GDM1 (cell line): ENCODE data around the gene MUC5AC.
"Not testable (repeated sequence)": the region's sequence is repeated elsewhere in the genome, so short reads cannot be mapped to it uniquely, and the experiment has no call there.

ENCODE experiments used
- DNase-seq: peaks from one replicate; lab custom pipeline; 2025; lab: John Stamatoyannopoulos, UW

Gene MUC5AC

GRCh38 chr11:1177771-1178090 lies 20.0 kb downstream of the MUC5AC start:
- DNase-seq = no peak

DNA sequence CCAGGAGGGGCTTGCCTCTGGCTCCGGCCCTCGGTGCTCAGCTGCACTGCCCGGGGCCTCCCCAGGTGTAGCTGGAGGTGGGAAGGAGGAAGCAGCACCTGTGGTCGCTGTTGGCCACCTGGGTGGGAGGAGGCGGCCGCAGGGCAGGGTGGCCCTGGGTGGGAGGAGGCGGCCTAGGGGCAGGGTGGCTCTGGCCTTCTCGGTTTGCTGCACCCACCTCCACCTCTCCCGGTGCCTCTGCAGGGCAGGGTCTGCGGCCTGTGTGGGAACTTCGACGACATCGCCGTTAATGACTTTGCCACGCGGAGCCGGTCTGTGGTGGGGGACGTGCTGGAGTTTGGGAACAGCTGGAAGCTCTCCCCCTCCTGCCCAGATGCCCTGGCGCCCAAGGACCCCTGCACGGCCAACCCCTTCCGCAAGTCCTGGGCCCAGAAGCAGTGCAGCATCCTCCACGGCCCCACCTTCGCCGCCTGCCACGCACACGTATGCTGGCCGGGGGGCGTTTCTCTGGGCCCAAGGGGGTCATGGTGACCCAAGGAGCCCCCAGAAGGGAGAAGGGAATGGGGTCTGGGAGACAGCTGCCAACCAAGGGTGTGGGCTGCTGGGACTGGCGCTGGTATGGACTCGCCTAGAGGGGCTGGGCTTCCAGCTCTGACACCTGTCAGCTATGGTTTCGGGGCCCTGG lies 20.6 kb downstream of the MUC5AC start:
- no peak for DNase-seq

- DNase-seq = no peak
Measured at GRCh38 chr11:1178906-1179305, 21.2 kb downstream of the MUC5AC start.

GRCh38 chr11:1179641-1180040 lies 21.9 kb downstream of the MUC5AC start:
- no peak for DNase-seq

- no peak for DNase-seq
Measured at GRCh38 chr11:1180171-1180570, 22.4 kb downstream of the MUC5AC start.

DNA sequence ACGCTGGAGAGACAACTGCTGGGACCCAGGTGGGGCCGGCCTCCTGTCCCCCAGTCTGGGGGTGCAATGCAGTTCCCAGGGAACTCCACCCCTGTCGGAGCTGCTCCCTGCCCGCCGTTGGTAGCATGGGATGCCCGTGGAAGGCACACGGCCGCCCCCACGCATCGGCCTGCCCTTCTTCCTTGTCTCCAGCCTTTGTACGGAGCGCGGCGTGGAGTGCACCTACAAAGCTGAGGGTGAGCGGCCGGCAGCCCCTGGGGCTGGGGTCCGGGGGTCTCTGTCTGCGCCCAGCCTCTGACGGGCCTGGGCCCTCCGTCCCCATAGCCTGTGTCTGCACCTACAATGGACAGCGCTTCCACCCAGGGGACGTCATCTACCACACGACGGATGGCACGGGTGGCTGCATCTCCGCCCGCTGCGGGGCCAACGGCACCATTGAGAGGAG lies 23.2 kb downstream of the MUC5AC start:
- DNase-seq = no peak

GRCh38 chr11:1181420-1181819 lies 23.7 kb downstream of the MUC5AC start:
- no peak for DNase-seq

GRCh38 chr11:1181853-1182535 lies 24.2 kb downstream of the MUC5AC start:
- no peak for DNase-seq

- DNase-seq = not testable (repeated sequence)
Measured at GRCh38 chr11:1184139-1184538, 26.4 kb downstream of the MUC5AC start.

- not testable (repeated sequence) for DNase-seq
Measured at GRCh38 chr11:1188451-1189130, 30.8 kb downstream of the MUC5AC start.

DNA sequence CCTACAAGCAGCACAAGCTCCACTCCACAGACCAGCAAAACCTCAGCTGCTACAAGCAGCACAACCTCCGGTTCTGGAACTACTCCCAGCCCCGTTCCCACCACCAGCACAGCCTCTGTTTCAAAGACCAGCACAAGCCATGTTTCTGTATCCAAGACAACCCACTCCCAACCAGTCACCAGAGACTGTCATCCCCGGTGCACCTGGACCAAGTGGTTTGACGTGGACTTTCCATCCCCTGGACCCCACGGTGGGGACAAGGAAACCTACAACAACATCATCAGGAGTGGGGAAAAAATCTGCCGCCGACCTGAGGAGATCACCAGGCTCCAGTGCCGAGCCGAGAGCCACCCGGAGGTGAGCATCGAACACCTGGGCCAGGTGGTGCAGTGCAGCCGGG lies 32.1 kb downstream of the MUC5AC start:
- DNase-seq = not testable (repeated sequence)

GRCh38 chr11:1191786-1192470 lies 34.2 kb downstream of the MUC5AC start:
- DNase-seq = not testable (repeated sequence)

- DNase-seq = no peak
Measured at GRCh38 chr11:1192741-1193325, 35.1 kb downstream of the MUC5AC start.

DNA sequence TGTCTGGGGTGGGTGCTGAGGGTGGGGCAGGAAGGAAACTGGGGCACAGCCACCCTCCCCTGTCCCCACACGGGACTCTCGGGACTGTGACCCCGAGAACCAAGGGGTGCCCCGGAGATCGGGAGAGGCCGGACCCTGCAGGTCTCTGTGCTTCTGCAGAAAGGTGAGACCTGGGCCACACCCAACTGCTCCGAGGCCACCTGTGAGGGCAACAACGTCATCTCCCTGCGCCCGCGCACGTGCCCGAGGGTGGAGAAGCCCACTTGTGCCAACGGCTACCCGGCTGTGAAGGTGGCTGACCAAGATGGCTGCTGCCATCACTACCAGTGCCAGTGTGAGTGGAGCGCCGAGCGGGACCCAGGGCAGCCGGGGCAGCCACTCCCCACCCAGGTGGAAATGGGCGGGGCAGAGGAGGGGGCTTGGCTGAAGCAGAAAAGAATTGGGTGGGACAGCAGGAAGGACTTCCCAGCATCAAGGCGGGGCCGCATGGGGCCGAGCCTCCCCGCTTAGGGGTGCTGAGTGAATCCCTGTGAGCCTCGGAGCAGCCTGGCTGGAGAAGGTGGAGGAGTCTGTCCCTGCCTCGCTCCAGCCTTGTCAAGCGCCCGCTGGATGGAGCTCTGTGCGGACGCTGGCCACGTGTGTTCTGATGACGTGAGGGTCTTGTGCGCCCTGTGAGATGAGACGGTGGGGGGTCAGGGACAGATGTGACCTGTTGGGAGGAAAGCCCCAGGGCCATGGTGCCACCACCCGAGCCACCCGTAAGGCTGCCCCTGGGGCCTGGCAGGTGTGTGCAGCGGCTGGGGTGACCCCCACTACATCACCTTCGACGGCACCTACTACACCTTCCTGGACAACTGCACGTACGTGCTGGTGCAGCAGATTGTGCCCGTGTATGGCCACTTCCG lies 35.8 kb downstream of the MUC5AC start:
- no peak for DNase-seq

GRCh38 chr11:1194231-1194976 lies 36.7 kb downstream of the MUC5AC start:
- no peak for DNase-seq

DNA sequence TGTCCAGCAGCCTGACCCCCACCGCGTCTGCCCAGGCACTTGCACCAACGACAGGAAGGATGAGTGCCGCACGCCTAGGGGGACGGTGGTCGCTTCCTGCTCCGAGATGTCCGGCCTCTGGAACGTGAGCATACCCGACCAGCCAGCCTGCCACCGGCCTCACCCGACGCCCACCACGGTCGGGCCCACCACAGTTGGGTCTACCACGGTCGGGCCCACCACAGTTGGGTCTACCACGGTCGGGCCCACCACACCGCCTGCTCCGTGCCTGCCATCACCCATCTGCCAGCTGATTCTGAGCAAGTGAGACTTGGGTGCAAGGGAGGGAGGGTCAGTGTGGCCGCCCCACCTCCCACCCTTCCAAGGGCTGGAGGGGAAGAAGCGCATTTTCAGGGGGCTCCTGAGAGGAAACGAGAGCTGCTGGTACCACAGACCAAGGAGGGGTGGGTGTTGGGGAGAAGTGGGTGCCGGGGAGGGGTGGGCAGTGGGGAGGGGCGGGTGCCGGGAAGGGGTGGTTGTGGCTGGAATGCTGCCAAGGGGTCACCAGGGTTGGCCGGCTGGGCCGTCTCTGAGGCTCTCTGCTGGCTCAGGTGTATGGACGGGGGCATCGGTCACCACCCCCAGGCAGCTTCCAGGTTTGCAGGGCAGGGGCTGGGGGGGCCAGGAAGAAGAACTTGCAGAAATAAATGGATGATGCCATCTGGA lies 37.4 kb downstream of the MUC5AC start:
- DNase-seq = no peak

GRCh38 chr11:1195682-1196515 lies 38.1 kb downstream of the MUC5AC start:
- no peak for DNase-seq

GRCh38 chr11:1196516-1197391 lies 39.0 kb downstream of the MUC5AC start:
- no peak for DNase-seq
